Testis (tissue), 2 donors: ENCODE results near the gene TBRG1.

Experiments
- CTCF ChIP-seq, 3 experiments: fragments of 450-650 bp in 2 of 3; fragments of 200-600 bp in 1 of 3; sonication (generic) in 1 of 3; IDR thresholded peaks; one replicate each; pipeline ENCODE4 v1.5.1; 2016 to 2019; ENCODE audit warnings: antibody characterized with exemption in 3 of 3, mild to moderate bottlenecking in 2 of 3, moderate library complexity in 1 of 3
- POLR2A ChIP-seq: fragments of 450-650 bp; IDR thresholded peaks from one replicate; pipeline ENCODE4 v1.6.1; 2017; ENCODE audit warnings: antibody characterized with exemption, mild to moderate bottlenecking, moderate library complexity

GRCh38 chr11:124638500-124638899 is 15.8 kb downstream of the TBRG1 start:
- TF ChIP-seq CTCF (IDR thresholded peaks at IDR 0.05) (no peak), POLR2A (no peak)
